GM18507 (cell line): Measurements from ENCODE around the gene TSPAN33.
"Not testable (repeated sequence)": the region's sequence is repeated elsewhere in the genome, so short reads cannot be mapped to it uniquely, and the experiment has no call there.

Experiments
- DNase-seq: peaks from one replicate; pipeline ENCODE4 v3.0.0; 2011; ENCODE audit warnings: low read depth; ENCODE audit not compliant: insufficient read length; ENCODE audit errors: extremely low spot score
- FAIRE-seq: peaks from 2 replicates; lab custom pipeline; 2011; peaks lifted over from hg19 to GRCh38; lab: Jason Lieb, UNC

TSPAN33 gene

GRCh38 chr7:129202058-129202777, 57.7 kb downstream of the TSPAN33 start:
- FAIRE-seq = no peak
- no peak for DNase-seq

DNA sequence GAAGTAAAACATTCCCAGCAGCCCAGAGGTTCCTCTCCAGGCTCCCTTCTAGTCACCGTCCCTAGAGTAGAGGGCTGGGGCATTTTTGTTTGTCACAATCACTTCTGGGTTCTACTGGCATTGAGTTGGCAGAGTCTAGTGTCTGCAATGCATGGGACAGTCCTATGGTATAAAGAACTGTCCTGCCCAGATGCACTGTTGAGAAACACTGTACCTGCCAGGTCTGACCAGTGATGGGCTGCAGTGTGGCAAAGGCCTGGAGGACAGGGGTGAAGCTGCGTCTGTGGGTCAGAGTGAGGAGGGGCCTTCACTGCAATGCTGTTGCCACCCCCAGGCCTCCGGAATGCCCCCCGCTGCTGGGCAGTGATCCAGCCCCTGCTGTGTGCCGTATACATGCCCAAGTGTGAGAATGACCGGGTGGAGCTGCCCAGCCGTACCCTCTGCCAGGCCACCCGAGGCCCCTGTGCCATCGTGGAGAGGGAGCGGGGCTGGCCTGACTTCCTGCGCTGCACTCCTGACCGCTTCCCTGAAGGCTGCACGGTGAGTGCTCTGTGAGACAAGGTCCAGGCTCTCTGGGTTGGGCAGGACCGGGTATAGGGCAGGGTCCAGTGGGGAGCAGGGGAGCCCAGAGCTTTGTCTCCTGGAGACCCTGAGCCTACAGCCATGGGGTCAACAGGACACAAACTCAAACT, 58.7 kb downstream of the TSPAN33 start:
- FAIRE-seq = no peak
- no peak for DNase-seq

DNA sequence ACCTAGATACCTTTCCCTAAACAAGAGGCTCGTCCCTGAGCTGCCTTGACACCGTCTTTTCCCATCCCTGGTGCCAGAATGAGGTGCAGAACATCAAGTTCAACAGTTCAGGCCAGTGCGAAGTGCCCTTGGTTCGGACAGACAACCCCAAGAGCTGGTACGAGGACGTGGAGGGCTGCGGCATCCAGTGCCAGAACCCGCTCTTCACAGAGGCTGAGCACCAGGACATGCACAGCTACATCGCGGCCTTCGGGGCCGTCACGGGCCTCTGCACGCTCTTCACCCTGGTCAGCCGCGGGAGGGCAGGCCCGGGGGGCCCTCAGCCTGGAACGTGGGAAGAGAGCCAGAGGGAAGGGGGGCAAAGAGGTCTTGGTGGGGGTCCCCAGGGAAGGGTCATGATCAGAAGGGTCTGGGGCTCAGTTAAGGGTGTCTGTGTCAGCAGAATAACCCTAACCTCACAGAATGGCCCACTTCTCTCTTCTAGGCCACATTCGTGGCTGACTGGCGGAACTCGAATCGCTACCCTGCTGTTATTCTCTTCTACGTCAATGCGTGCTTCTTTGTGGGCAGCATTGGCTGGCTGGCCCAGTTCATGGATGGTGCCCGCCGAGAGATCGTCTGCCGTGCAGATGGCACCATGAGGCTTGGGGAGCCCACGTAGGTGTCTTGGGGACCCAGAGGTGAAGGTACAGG, 60.8 kb downstream of the TSPAN33 start:
- FAIRE-seq (no peak), DNase-seq (no peak)

GRCh38 chr7:129205987-129206785, 61.7 kb downstream of the TSPAN33 start:
- DNase-seq (no peak), FAIRE-seq (no peak)

DNA sequence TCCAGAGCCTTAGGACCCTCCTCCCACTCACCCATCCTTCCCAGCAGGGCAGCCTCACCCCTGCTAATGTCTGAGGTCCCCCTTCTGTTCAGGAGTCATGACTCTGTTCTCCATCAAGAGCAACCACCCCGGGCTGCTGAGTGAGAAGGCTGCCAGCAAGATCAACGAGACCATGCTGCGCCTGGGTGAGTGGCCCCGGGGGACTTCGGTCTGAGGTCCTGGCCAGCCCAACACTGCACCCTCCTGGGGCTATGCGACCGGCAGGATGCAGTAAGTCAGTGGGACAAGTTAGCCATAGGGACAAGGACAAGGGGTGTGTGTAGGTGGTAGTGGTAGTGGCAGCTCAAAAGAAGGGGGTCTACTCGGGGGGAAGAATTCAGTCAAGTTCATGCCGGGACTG, 64.2 kb downstream of the TSPAN33 start:
- no peak for DNase-seq
- FAIRE-seq = no peak

- DNase-seq (no peak), FAIRE-seq (no peak)
Measured at GRCh38 chr7:129209067-129209926, 64.8 kb downstream of the TSPAN33 start.

- DNase-seq = peak; percentile 80
- FAIRE-seq = peak; percentile 87
Measured at GRCh38 chr7:129210256-129210988, 65.9 kb downstream of the TSPAN33 start.

GRCh38 chr7:129210989-129211312, 66.4 kb downstream of the TSPAN33 start:
- FAIRE-seq (no peak), DNase-seq (no peak)

DNA sequence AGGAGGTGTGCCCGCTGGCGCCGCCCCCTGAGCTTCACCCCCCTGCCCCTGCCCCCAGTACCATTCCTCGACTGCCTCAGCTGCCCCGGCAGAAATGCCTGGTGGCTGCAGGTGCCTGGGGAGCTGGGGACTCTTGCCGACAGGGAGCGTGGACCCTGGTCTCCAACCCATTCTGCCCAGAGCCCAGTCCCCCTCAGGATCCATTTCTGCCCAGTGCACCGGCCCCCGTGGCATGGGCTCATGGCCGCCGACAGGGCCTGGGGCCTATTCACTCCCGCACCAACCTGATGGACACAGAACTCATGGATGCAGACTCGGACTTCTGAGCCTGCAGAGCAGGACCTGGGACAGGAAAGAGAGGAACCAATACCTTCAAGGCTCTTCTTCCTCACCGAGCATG, 67.6 kb downstream of the TSPAN33 start:
- no peak for DNase-seq
- no peak for FAIRE-seq

DNA sequence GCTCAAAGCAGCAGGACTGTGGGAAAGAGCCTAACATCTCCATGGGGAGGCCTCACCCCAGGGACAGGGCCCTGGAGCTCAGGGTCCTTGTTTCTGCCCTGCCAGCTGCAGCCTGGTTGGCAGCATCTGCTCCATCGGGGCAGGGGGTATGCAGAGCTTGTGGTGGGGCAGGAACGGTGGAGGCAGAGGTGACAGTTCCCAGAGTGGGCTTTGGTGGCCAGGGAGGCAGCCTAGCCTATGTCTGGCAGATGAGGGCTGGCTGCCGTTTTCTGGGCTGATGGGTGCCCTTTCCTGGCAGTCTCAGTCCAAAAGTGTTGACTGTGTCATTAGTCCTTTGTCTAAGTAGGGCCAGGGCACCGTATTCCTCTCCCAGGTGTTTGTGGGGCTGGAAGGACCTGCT, 68.1 kb downstream of the TSPAN33 start:
- DNase-seq (no peak), FAIRE-seq (no peak)

DNA sequence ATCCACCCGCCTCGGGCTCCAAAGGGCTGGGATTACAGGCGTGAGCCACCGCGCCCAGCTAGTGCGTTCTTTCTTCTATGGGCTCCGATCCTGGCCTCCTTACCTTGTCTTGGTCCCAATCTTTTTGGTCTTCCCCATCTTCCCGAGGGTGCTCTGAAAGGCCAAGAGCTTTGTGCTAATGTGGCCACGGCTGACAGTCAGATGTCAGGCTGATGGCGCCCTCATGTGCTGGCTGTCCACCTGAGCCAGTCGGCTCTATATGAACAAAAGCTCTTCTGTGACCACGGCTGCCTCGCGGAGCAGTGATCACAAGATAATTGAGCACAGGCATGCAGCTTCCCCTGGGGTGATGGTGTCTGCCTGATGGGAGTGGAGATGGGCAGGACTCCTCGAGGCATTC, 69.3 kb downstream of the TSPAN33 start:
- no peak for DNase-seq
- FAIRE-seq = peak; percentile 57

GRCh38 chr7:129215691-129216090, 71.2 kb downstream of the TSPAN33 start:
- not testable (repeated sequence) for FAIRE-seq, DNase-seq

GRCh38 chr7:129216101-129216715, 71.7 kb downstream of the TSPAN33 start:
- not testable (repeated sequence) for DNase-seq, FAIRE-seq

DNA sequence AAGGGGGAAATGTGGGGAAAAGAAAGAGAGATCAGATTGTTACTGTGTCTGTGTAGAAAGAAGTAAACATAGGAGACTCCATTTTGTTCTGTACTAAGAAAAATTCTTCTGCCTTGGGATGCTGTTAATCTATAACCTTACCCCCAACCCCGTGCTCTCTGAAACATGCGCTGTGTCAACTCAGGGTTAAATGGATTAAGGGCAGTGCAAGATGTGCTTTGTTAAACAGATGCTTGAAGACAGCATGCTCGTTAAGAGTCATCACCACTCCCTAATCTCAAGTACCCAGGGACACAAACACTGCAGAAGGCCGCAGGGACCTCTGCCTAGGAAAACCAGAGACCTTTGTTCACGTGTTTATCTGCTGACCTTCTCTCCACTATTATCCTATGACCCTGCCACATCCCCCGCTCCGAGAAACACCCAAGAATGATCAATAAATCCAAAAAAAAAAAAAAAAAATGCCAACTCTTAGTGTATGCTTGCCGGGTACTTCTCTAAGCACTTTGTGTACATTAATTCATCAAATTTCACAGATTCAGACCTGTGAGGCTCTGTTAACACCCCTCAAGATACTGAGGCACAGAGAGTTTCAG, 72.4 kb downstream of the TSPAN33 start:
- not testable (repeated sequence) for DNase-seq, FAIRE-seq

GRCh38 chr7:129218514-129219062, 74.1 kb downstream of the TSPAN33 start:
- no peak for DNase-seq
- peak; percentile 92 for FAIRE-seq

- not testable (repeated sequence) for FAIRE-seq, DNase-seq
Measured at GRCh38 chr7:129219166-129219565, 74.7 kb downstream of the TSPAN33 start.
